T47D (cell line): ENCODE results near the gene LYRM7.
"Not testable (repeated sequence)": the region's sequence is repeated elsewhere in the genome, so short reads cannot be mapped to it uniquely, and the experiment has no call there.

Source experiments
- DNase-seq, 2 experiments: peaks; one replicate each; pipeline versions ENCODE4 v3.0.0 to v3.0.0-alpha.2; 2011 to 2012; ENCODE audit warnings: low read depth in 1 of 2, low spot score in 1 of 2
- JUND ChIP-seq: IDR thresholded peaks from 2 replicates; pipeline ENCODE4 v1.6.1; 2012; ENCODE audit warnings: low read depth
- in situ Hi-C: cut with HindIII; loops from 2 replicates; pipeline ENCODE4 v1.10.0; 2016; ENCODE audit warnings: low sequenced_read_pairs, low pct_unique_long_range_greater_than_20kb

Gene LYRM7

GRCh38 chr5:131193106-131193505 lies 22.4 kb downstream of the LYRM7 start:
- no peak for DNase-seq
- TF ChIP-seq JUND = no peak
- in situ Hi-C loops = no loop called here

- in situ Hi-C loops, DNase-seq: not testable (repeated sequence)
Observed at GRCh38 chr5:131193897-131194296, 23.2 kb downstream of the LYRM7 start.

- no peak for DNase-seq
- TF ChIP-seq JUND = no peak
- in situ Hi-C loops = no loop called here
Observed at GRCh38 chr5:131194725-131195124, 24.0 kb downstream of the LYRM7 start.

- in situ Hi-C loops = no loop called here
- no peak for TF ChIP-seq JUND
- no peak for DNase-seq
Observed at GRCh38 chr5:131195696-131196095, 25.0 kb downstream of the LYRM7 start.

GRCh38 chr5:131196331-131196730 lies 25.6 kb downstream of the LYRM7 start:
- TF ChIP-seq JUND = no peak
- DNase-seq = no peak
- in situ Hi-C loops = no loop called here

GRCh38 chr5:131198625-131199024 lies 27.9 kb downstream of the LYRM7 start:
- no peak for DNase-seq
- TF ChIP-seq JUND = no peak
- in situ Hi-C loops = no loop called here

- DNase-seq = no peak
- in situ Hi-C loops = no loop called here
Observed at GRCh38 chr5:131200560-131200959, 29.8 kb downstream of the LYRM7 start.

GRCh38 chr5:131204964-131205363 lies 34.2 kb downstream of the LYRM7 start:
- no peak for TF ChIP-seq JUND
- DNase-seq = no peak
- in situ Hi-C loops = no loop called here

More at GRCh38 chr5:131200560-131200959, 29.8 kb downstream of the LYRM7 start:
- no peak for TF ChIP-seq JUND

GRCh38 chr5:131206061-131206460 lies 35.3 kb downstream of the LYRM7 start:
- no peak for DNase-seq
- in situ Hi-C loops = no loop called here
- TF ChIP-seq JUND = no peak

- in situ Hi-C loops = no loop called here
- DNase-seq = no peak
- TF ChIP-seq JUND = no peak
Observed at GRCh38 chr5:131206772-131207171, 36.0 kb downstream of the LYRM7 start.

GRCh38 chr5:131209175-131209505 lies 38.4 kb downstream of the LYRM7 start:
- in situ Hi-C loops = no loop called here

GRCh38 chr5:131209506-131210150 lies 38.9 kb downstream of the LYRM7 start:
- no peak for TF ChIP-seq JUND
- no peak for DNase-seq
- in situ Hi-C loops = no loop called here

More at GRCh38 chr5:131209175-131209505, 38.4 kb downstream of the LYRM7 start:
- DNase-seq = no peak
- no peak for TF ChIP-seq JUND

- no peak for TF ChIP-seq JUND
- in situ Hi-C loops = no loop called here
- no peak for DNase-seq
Observed at GRCh38 chr5:131210151-131210510, 39.4 kb downstream of the LYRM7 start.

- no peak for DNase-seq
- TF ChIP-seq JUND = no peak
- in situ Hi-C loops = no loop called here
Observed at GRCh38 chr5:131211669-131212068, 40.9 kb downstream of the LYRM7 start.
